ENCODE data around the gene TOMM22.

Gene TOMM22

DNA sequence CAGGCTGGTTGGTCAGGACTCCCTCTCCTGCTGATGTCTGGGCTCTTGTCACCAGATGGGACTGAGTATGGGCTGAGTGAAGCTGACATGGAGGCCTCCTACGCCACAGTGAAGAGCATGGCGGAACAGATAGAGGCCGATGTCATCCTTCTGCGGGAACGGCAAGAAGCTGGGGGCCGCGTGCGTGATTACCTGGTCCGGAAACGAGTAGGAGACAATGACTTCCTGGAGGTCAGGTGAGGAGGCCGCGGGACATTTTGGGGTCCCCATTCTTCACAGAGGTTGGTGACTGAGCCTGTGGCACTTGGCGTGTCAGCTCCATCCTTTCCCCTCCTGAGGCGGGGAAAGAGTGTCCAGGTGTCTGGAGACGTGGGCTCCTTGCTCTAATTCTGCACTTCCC lies 34.1 kb downstream of the TOMM22 start:
- no peak for DNase-seq

DNA sequence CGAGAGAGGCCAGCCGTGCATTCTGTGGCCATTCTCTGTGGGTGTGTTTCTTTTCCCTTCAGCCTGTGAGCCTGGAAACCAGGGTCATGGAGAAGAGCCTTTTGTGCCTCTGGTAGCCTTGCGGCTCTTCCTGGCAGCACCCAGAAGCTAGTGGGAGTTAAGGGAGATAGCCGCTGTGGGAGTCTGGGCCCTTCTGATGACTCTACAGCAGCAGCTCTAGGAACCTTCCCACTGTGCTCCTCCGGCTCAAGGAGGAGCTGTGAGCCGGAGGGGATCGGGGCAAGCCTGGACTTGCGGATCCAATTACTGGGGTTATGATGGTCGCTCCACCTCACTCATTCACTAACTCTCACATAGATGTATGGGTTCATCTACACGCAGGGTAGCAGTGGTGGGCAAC lies 34.5 kb downstream of the TOMM22 start:
- DNase-seq: no peak

- no peak for DNase-seq
These were observed 35.1 kb downstream of the TOMM22 start for GRCh38 chr22:38716826-38717225.

- DNase-seq: no peak
These were observed 35.5 kb downstream of the TOMM22 start for GRCh38 chr22:38717244-38717643.

- no peak for DNase-seq
These were observed 36.7 kb downstream of the TOMM22 start for GRCh38 chr22:38718414-38718813.

GRCh38 chr22:38719196-38719595 lies 37.4 kb downstream of the TOMM22 start:
- DNase-seq: no peak

- no peak for DNase-seq
These were observed 38.6 kb downstream of the TOMM22 start for GRCh38 chr22:38720350-38720749.

DNA sequence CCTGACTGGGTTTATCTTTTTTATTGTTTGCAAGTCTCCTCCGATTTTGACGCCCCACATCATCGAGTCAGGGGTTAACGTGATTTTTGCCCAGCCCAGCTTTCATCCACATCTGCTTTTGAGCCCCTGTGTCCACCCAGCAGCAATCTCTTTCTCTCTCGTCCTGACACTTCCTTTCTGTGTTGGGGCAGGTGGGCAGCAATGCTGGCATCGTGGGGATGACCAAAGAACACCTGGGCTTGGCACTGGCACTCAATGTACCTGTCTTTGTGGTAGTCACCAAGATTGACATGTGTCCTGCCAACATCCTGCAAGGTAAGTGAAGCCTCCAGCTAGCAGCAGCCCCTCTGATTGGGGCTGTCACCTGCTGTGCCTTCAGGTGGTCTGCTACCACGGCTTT lies 39.8 kb downstream of the TOMM22 start:
- DNase-seq: no peak

DNA sequence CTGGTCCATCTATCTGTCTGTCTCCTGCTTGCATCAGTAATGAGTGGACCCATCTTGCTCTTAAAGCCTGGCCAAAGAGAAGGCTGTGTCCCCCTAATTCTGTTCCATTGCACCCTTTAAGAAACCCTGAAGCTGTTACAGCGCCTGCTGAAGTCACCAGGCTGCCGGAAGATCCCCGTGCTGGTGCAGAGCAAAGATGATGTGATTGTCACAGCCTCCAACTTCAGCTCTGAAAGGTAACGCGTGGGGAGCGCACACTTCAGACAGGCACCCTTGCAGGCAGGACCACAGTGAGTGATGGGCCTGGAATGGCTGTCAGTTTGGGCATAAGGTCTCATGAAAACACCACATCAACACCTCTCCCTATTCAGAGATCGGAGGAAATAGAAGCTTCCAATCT lies 42.4 kb downstream of the TOMM22 start:
- DNase-seq: no peak

DNA sequence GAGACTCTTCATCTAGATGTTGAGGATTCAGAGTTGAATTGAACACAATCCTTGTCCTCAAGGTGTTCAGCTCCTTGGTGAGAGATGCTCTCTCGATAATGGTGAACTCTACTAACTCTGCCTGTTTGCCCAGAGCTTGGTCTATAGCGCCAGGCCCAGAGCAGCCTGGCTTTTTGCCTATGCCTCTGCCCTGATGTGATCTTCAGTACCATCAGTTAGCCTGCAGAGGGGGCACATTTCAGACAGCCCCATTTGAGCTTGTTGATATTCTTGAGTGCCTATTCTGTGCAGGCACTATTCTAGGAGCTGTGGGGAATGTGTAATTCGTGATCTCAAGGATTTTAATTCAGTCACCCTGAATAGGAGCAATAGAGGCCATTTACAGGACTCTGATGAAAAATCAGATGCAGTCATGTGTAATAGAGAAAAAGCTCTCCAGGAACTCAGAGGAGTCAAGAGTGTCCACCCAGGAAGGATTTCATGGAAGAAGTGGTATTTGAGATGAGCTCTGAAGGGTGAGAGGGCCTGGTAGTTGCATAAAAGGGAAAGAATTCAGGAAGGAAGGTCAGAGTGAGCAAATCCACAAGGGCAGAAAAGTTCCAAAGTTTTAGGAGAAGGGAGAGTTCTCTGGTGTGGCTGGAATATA lies 43.3 kb downstream of the TOMM22 start:
- DNase-seq: peak; percentile 45

DNA sequence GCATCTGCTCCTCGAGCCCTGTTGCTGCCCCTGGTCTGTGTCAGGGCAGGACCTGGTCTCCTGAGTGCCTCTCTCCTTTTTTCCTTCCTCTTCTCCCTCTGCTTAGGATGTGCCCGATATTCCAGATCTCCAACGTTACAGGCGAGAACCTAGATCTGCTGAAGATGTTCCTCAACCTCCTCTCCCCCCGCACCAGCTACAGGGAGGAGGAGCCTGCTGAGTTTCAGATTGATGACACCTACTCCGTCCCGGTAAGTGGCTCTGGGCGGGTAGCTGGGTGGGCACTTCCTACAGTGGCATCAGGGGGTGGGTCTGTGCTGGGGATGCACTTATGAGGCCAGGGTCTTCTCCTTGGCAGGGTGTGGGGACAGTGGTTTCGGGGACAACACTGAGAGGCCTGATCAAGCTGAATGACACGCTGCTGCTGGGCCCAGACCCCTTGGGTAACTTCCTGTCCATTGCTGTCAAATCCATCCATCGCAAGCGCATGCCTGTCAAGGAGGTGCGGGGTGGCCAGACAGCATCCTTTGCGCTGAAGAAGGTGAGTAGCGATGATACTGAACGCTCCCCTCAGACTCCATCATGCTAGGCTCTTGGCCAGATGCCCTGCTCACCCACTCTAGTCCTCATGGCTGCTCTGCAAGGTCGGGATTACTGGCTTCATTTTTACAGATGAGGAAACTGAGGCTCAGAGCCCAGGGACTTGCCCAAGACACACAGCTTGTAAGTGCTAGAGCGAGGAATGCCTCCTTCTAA lies 44.3 kb downstream of the TOMM22 start:
- no peak for DNase-seq

- no peak for DNase-seq
These were observed 45.4 kb downstream of the TOMM22 start for GRCh38 chr22:38727123-38727522.

DNA sequence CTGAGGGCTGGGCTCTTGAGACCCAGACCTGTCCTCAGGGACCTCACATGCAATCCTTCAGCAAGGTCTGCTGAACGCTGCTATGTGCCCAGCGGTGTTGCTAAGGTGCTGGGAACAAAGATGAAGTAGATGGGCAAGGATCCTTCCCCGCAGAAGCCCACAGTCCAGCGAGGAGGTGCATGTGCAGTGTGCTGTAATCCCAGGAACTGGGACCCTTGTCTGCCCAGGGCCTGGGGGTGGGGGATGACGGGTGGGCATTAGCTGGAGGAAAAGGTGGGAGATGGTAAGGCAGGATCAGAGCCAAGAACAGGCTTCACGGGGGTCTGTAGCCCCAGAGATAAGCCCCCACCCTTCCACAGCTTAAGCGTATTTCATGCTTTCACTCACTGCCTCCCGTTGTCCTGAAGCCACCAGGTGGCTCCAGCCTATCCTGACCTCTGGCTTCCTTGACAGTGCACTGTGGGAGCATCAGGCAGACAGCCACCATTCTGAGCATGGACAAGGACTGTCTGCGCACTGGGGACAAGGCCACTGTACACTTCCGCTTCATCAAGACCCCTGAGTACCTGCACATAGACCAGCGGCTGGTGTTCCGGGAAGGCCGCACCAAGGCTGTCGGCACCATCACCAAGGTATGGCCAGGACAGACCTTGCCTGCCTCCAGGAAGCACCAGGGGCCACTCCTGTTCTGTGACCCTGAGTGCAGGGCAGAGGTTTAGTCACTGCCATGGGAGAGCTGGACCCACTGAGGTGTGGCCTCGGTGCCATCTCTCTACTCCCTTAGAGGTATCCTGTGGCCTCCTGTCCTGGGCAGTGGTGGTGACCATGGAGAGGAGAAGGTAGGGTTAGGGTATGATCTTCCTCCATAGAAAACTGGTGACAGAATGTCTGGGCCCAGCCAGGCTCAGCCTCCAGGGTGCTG lies 46.0 kb downstream of the TOMM22 start:
- no peak for DNase-seq

- DNase-seq: no peak
These were observed 47.4 kb downstream of the TOMM22 start for GRCh38 chr22:38728871-38729796.

DNA sequence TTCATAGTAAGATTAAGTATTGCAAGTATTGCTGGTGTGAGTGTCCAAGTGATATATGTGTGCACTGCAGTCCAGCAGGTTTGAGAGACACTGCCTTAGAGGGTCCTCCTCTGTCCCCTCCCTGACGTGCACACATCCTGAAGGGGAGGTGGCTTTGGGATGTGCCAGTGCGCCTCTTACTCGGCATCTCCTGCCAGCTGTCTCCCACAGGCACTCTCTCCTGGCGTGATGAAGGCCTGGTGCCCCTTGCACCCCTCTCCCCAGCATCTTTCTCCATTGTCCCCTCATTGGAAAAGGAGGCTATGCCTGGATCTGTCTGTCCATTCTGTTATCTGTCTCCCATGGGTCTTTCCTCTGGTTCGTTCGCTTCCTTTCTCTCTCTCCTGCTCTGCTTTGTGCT lies 48.2 kb downstream of the TOMM22 start:
- no peak for DNase-seq

- DNase-seq: no peak
These were observed 48.7 kb downstream of the TOMM22 start for GRCh38 chr22:38730411-38730871.

DNA sequence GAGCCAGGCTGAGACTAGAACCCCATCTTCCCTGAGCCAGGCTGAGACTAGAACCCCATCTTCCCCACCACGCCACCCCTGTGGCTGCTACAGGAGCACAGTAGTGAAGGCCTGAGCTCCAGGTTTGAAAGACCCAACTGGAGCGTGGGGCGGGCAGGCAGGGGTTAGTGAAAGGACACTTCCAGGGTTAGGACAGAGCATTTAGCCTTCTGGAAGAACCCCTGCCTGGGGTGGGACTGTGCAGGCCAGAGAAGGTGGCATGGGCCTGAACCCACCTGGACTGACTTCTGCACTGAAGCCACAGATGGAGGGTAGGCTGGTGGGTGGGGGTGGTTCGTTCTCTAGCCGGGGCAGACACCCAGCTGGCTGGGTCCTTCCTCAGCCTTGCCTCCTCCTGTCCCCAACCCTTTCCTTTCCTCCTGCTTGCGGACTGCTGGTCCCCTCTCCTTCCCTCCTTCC lies 50.0 kb downstream of the TOMM22 start:
- no peak for DNase-seq

- no peak for DNase-seq
These were observed 50.6 kb downstream of the TOMM22 start for GRCh38 chr22:38732251-38732815.

DNA sequence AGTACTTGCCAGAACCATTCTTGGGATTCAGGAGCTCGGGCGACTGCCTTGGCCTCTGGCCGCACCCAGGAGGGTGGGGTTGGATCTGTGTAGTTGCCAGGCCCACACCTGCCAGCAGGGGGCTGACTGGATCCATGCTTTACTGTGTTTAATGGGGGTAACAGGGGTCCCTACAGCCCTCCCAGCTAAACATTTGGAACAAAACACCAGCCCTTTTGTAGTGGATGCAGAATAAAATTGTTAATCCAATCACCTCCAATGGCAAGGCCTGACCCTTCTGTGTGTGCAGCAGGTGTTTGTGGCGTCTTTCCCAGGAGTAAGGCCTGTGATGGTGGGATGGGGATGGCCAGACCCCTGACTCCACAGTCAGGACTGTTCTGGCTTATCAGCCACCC lies 51.6 kb downstream of the TOMM22 start:
- DNase-seq: peak; percentile 57

DNA sequence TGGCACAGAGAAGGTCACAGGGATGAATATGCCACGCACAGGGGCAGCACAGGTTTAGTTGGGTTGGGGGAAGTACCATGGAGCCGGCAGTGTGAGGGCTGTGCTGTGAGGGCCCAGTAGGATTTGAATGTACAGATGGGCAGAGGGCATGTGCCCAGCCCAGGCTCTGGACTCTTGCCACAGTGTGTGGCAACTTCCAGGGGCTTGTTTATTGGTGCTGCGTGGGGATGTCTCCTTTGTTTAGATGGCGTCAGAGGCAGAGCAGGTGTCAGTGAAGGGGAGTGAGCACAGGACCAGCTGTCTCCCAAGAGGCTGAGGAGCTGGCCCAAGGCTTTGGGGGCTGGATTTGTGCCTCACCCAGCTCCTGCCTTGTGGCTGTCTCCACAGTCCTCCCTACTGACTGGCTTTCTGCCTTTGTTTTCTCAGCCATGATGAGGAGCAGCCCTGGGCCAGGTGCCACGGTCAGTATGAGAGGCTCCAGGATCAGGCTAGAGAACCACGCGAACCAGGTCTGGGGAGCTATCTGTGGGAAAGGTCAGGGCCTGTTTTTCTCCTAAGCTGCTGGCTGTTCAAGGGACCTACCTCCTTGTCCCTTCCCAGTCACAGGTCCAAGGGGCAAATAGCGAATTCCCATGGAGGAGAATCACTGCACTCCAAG lies 52.1 kb downstream of the TOMM22 start:
- DNase-seq: no peak

- DNase-seq: no peak
These were observed 52.8 kb downstream of the TOMM22 start for GRCh38 chr22:38734421-38735100.

Measured in activated CD4-positive, alpha-beta T cell treated with anti-CD3 and anti-CD28 coated beads, Interleukin-10, Interleukin-2, amounts not matched to agents 100 ng/mL and 50 ng/mL, durations not matched to agents 16 hours and 8 hours (primary cell).